K562 (cell line): Measurements from ENCODE around the gene MACROD2. TPM values are rescaled to one million over a fixed set of nuclear protein-coding genes. Genes with fewer than 3 reads are reported as not detected.

Source experiments
- ATAC-seq: fragments of 200-7000 bp; cut with Tn5 transposase; 3 replicates; pipeline ENCODE4 v1.9.1; 2020; ENCODE audit warnings: moderate library complexity
- BruUV-seq: library from RNA; stranded (reverse); fragments of 400-500 nt; replicated peaks from 2 replicates; lab custom pipeline; 2021; lab: Mats Ljungman, UMichigan
- CTCF ChIA-PET: fragments of 300-600 bp; formaldehyde crosslinking; extraction: SDS; loops from one replicate; lab custom pipeline; 2021; ENCODE audit warnings: low intra/inter-chr PET ratio; lab: Yijun Ruan, JAX
- POLR2A ChIA-PET: fragments of 300-600, 350-650 bp; sonication (Branson Sonifier 250); formaldehyde crosslinking; extraction: SDS; loops from one replicate; lab custom pipeline; 2021; ENCODE audit warnings: antibody characterized with exemption, inconsistent platforms; lab: Yijun Ruan, JAX
- DNase-seq, 4 experiments: peaks; one replicate each; pipeline versions ENCODE4 v3.0.0 to v3.0.0-alpha.2; 2011 to 2018; ENCODE audit warnings: low spot score in 3 of 4, mixed read lengths in 3 of 4; ENCODE audit errors: extremely low read depth in 1 of 4
- FAIRE-seq: peaks from 2 replicates; lab custom pipeline; 2011; peaks lifted over from hg19 to GRCh38; lab: Jason Lieb, UNC
- H2AFZ ChIP-seq: 2 replicates; pipeline ENCODE4 v1.6.0; 2011; ENCODE audit warnings: low read depth, low read length, control low read depth, inconsistent platforms
- H3K27ac ChIP-seq: fragments of 200-600 bp; 3 replicates; pipeline ENCODE4 v1.8.0; 2011; ENCODE audit warnings: low read depth, mild to moderate bottlenecking, control low read depth, inconsistent platforms, low read length, moderate library complexity, mixed read lengths; ENCODE audit errors: extremely low read depth
- H3K27me3 ChIP-seq, 2 experiments: fragments of 300-600 bp in 1 of 2; 2 replicates in 1 of 2; 3 replicates in 1 of 2; pipeline versions ENCODE4 v1.6.0 to v1.8.0; 2011; ENCODE audit warnings: inconsistent platforms in 2 of 2, low read length in 2 of 2, mild to moderate bottlenecking in 1 of 2, mixed read lengths in 1 of 2, moderate library complexity in 1 of 2; ENCODE audit not compliant: control insufficient read depth in 2 of 2, insufficient read depth in 2 of 2
- H3K36me3 ChIP-seq: fragments of 300-600 bp; 3 replicates; pipeline ENCODE4 v1.8.0; 2011; ENCODE audit warnings: mild to moderate bottlenecking, low read length, inconsistent platforms; ENCODE audit not compliant: control insufficient read depth, insufficient read depth
- H3K4me1 ChIP-seq, 2 experiments: fragments of 200-600 bp in 1 of 2; replicated peaks in 1 of 2; 2 replicates in 1 of 2; 3 replicates in 1 of 2; pipeline versions ENCODE4 v1.5.1 to v1.8.0; 2011; ENCODE audit warnings: inconsistent platforms in 2 of 2, low read length in 2 of 2, mild to moderate bottlenecking in 1 of 2, mixed read lengths in 1 of 2, moderate library complexity in 1 of 2; ENCODE audit not compliant: control insufficient read depth in 2 of 2, insufficient read depth in 2 of 2
- H3K4me2 ChIP-seq: 2 replicates; pipeline ENCODE4 v1.6.1; 2011; ENCODE audit warnings: low read length, control low read depth, inconsistent platforms, mixed read lengths; ENCODE audit not compliant: insufficient read depth
- H3K4me3 ChIP-seq: fragments of 200-600 bp; sonication (generic), shearing (Covaris generic); 2 replicates; pipeline ENCODE4 v1.5.1; 2016; ENCODE audit warnings: control low read depth, inconsistent platforms
- H3K79me2 ChIP-seq: fragments of 200-600 bp; 3 replicates; pipeline ENCODE4 v1.8.0; 2011; ENCODE audit warnings: low read length, inconsistent platforms; ENCODE audit not compliant: control insufficient read depth, insufficient read depth
- H3K9ac ChIP-seq, 2 experiments: 2 replicates each; pipeline versions ENCODE4 v1.6.0 to v1.6.1; 2011; ENCODE audit warnings: low read depth in 2 of 2, low read length in 2 of 2, control low read depth in 1 of 2, inconsistent platforms in 1 of 2, mild to moderate bottlenecking in 1 of 2, mixed read lengths in 1 of 2; ENCODE audit not compliant: insufficient read depth in 1 of 2
- H3K9me1 ChIP-seq: one replicate; pipeline ENCODE4 v1.6.0; 2011; ENCODE audit warnings: inconsistent platforms, mild to moderate bottlenecking, low read length, moderate library complexity; ENCODE audit not compliant: control insufficient read depth, insufficient read depth
- H3K9me3 ChIP-seq: replicated peaks from 2 replicates; pipeline ENCODE4 v1.5.1; 2011; ENCODE audit warnings: low read depth, low read length, inconsistent platforms; ENCODE audit not compliant: control insufficient read depth, insufficient read depth
- H4K20me1 ChIP-seq: replicated peaks from 2 replicates; pipeline ENCODE4 v1.6.1; 2011; ENCODE audit warnings: low read length, inconsistent platforms, mixed read lengths; ENCODE audit not compliant: control insufficient read depth, insufficient read depth
- DDX20 ChIP-seq: fragments of 450-650 bp; IDR thresholded peaks from 2 replicates; pipeline ENCODE4 v1.6.1; 2016; ENCODE audit warnings: missing genetic modification characterization, low read depth, mild to moderate bottlenecking, missing compliant biosample characterization, moderate library complexity
- MCM2 ChIP-seq: fragments of 450-650 bp; IDR thresholded peaks from 2 replicates; pipeline ENCODE4 v1.6.1; 2017; ENCODE audit warnings: low read depth, mild to moderate bottlenecking
- MCM3 ChIP-seq: fragments of 450-650 bp; IDR thresholded peaks from 2 replicates; pipeline ENCODE4 v1.6.1; 2016
- POLR2H ChIP-seq: IDR thresholded peaks from 2 replicates; pipeline ENCODE4 v1.6.1; 2016; ENCODE audit warnings: missing genetic modification characterization, low read depth, mild to moderate bottlenecking, control low read depth, missing compliant biosample characterization, moderate library complexity
- ZFPM2 ChIP-seq: fragments of 250-450 bp; sonication (Bioruptor Pico); IDR thresholded peaks from 2 replicates; pipeline ENCODE4 v1.5.1; 2022; ENCODE audit warnings: mild to moderate bottlenecking
- ZNF444 ChIP-seq: fragments of 250-450 bp; sonication (Bioruptor Pico); IDR thresholded peaks from 2 replicates; pipeline ENCODE4 v1.4.0; 2020; ENCODE audit warnings: mild to moderate bottlenecking, moderate library complexity
- ZNF589 ChIP-seq: fragments of 200-800 bp; sonication (Bioruptor generic); IDR thresholded peaks from 2 replicates; pipeline ENCODE4 v1.6.1; 2016; ENCODE audit warnings: low read depth, missing genetic modification characterization, missing compliant biosample characterization
- ZNF79 ChIP-seq: fragments of 250-450 bp; sonication (Bioruptor Pico); IDR thresholded peaks from 2 replicates; pipeline ENCODE4 v1.4.0; 2020; ENCODE audit warnings: low read depth, mild to moderate bottlenecking, moderate library complexity
- in situ Hi-C: fragments of 300-500 bp; cut with MboI; formaldehyde crosslinking; loops from 4 replicates; pipeline ENCODE4 v1.15.0; 2018; ENCODE audit warnings: inconsistent platforms, mixed read lengths
- intact Hi-C: fragments of 100-400 bp; cut with micrococcal nuclease; formaldehyde crosslinking; loops from 2 replicates; pipeline ENCODE4 v1.14.2; 2022
- polyA plus RNA-seq, 8 experiments: library from polyadenylated mRNA; depleted of rRNA in 4 of 8; stranded (reverse) in 5 of 8; unstranded in 3 of 8; fragments of >200 nt; fragmentation: Nextera tagmentation in 2 of 8; fragmentation: Illumina TruSeq in 1 of 8; extraction: Ambion mirVana in 2 of 8; extraction: Trizol in 1 of 8; gene quantifications; 2 replicates each; pipeline versions ENCODE4 v1.2.1 to v1.2.3, GENCODE V29; 2011 to 2014; ENCODE audit warnings: inconsistent platforms in 1 of 8, missing spikeins in 1 of 8
- total RNA-seq, 7 experiments: library from RNA; depleted of rRNA in 6 of 7; stranded (reverse); fragments of >200 nt in 6 of 7; fragmentation: Illumina TruSeq in 2 of 7; extraction: Trizol in 2 of 7; gene quantifications; 2 replicates each; pipeline versions ENCODE4 v1.2.1 to v1.2.3, GENCODE V29; 2011 to 2021; ENCODE audit warnings: low replicate concordance in 1 of 7
- TF ChIP-seq, protein P1 (sequence below): fragments of 250-450 bp; sonication (Bioruptor Pico); IDR thresholded peaks from 2 replicates; pipeline ENCODE4 v1.4.0; 2020; ENCODE audit warnings: mild to moderate bottlenecking, moderate library complexity

Gene MACROD2
- total and polyA plus RNA-seq, 9 of the 15 experiments (the other 6 are each of a cell fraction or from before 2014, with no cell fraction given), result not detected

DNA sequence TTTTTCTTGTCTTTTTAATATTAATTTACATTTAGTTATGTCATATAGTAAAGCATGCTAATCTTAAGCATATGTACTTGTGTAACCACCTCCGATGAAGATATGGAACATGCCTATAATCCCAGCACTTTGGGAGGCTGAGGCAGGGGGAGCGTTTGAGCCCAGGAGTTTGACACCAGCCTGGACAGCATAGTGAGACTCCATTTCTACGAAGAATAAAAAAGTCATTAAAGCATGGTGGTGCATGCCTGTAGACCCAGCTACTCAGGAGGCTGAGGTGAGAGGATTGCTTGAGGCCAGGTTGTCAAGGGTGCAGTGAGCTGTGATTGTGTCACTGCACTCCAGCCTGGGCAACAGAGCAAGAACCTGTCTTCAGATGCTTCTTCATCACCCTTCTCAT, 970.9 kb downstream of the MACROD2 start (continued):
- TF ChIP-seq MCM3, result no peak

DNA sequence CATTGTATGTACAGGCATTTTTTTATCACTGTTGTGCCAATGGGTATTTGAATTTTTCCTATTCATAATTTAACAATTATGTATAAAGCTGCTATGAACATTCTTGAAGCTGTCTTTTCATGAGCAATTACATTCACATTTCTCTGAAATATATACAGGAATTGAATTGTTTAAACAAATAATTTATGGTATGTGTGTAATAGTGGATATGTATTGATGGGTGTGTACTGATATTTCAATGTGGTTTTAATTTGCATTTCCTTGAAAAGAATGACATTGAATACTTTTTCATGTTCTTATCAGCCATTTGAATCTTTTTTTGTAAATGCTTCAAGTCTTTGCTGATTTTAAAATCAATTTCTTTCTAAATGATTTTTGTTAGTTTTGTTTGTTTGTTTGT, 971.5 kb downstream of the MACROD2 start:
- intact Hi-C loops, result no loop called here
- in situ Hi-C loops, result no loop called here
- FAIRE-seq (no peak), DNase-seq (no peak), ATAC-seq (no peak)
- no TSS peak for BruUV-seq
- H3K9ac ChIP-seq, result no peak overlapping the region
- H4K20me1 ChIP-seq, result no peaks in the 10 kb centered on the region
- no peak overlapping the region for H2AFZ ChIP-seq
- H3K36me3 ChIP-seq, result no peaks in the 10 kb centered on the region
- no peaks in the 10 kb centered on the region for H3K27me3 ChIP-seq
- H3K9me1 ChIP-seq, result no peaks in the 10 kb centered on the region
- H3K27ac ChIP-seq, result no peak overlapping the region
- TF ChIP-seq POLR2H (tag), result no peak
- TF ChIP-seq ZNF444 (CRISPR knock-in tag), result no peak
- TF ChIP-seq, protein P1, sequence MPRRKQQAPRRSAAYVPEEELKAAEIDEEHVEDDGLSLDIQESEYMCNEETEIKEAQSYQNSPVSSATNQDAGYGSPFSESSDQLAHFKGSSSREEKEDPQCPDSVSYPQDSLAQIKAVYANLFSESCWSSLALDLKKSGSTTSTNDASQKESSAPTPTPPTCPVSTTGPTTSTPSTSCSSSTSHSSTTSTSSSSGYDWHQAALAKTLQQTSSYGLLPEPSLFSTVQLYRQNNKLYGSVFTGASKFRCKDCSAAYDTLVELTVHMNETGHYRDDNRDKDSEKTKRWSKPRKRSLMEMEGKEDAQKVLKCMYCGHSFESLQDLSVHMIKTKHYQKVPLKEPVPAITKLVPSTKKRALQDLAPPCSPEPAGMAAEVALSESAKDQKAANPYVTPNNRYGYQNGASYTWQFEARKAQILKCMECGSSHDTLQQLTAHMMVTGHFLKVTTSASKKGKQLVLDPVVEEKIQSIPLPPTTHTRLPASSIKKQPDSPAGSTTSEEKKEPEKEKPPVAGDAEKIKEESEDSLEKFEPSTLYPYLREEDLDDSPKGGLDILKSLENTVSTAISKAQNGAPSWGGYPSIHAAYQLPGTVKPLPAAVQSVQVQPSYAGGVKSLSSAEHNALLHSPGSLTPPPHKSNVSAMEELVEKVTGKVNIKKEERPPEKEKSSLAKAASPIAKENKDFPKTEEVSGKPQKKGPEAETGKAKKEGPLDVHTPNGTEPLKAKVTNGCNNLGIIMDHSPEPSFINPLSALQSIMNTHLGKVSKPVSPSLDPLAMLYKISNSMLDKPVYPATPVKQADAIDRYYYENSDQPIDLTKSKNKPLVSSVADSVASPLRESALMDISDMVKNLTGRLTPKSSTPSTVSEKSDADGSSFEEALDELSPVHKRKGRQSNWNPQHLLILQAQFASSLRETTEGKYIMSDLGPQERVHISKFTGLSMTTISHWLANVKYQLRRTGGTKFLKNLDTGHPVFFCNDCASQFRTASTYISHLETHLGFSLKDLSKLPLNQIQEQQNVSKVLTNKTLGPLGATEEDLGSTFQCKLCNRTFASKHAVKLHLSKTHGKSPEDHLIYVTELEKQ, result no peak
- TF ChIP-seq ZFPM2, result no peak
- no peak for TF ChIP-seq DDX20 (tag)
- TF ChIP-seq ZNF589 (CRISPR knock-in tag), result no peak
- no peak for TF ChIP-seq MCM2
- no peak for TF ChIP-seq ZNF79 (CRISPR knock-in tag)
- ChIA-PET CTCF (no interaction called here), POLR2A (no interaction called here)
- no peaks in the 10 kb centered on the region for H3K79me2 ChIP-seq
- H3K4me3 ChIP-seq, result no peak overlapping the region
- no peaks in the 10 kb centered on the region for H3K4me1 ChIP-seq
- H3K9me3 ChIP-seq, result no peaks in the 10 kb centered on the region
- H3K4me2 ChIP-seq, result no peak overlapping the region
